ENCODE measurements around the gene PHF12. TPM values are rescaled to one million over a fixed set of nuclear protein-coding genes. Genes with fewer than 3 reads are reported as not detected.
"Not testable (repeated sequence)": the region's sequence is repeated elsewhere in the genome, so short reads cannot be mapped to it uniquely, and the experiment has no call there.

Gene PHF12
- total and polyA plus RNA-seq, 9 donors, result 22.7 to 62.7 (median 48.6) TPM

- intact Hi-C loops (cut with DNase I), result loop anchor here in 1 of 4 donors (10.0 kb wide), 1 partner anchor 172 kb away; the partner anchor contains the start of genes NEK8 and TLCD1
Measured at GRCh38 chr17:28896491-28896883, 54.8 kb downstream of the PHF12 start.

GRCh38 chr17:28895794-28896447 is 55.4 kb downstream of the PHF12 start:
- Histone ChIP-seq H3K27ac (peak overlapping the region in 1 of 2 donors; percentile 88), H3K4me1 (ENCODE audit: insufficient read depth) (peaks cover 7% of the 10 kb centered on the region), H3K9me3 (no peaks in the 10 kb centered on the region), H3K36me3 (no peaks in the 10 kb centered on the region), H3K27me3 (no peaks in the 10 kb centered on the region), H3K4me3 (peak overlapping the region; percentile 79)
- no peak for TF ChIP-seq CTCF (IDR thresholded peaks at IDR 0.05)
- no peak for TF ChIP-seq EP300 (IDR thresholded peaks at IDR 0.05)
- TF ChIP-seq POLR2A (IDR thresholded peaks at IDR 0.05), result no peak
- 43 to 66% (median 47%) methylated on average over 3 of the region's 3 CpGs for WGBS, 3 donors
- DNase-seq, result peak in 1 of 5 donors; percentile 28
- intact Hi-C loops (cut with DNase I), result loop anchor here in 1 of 4 donors (10.0 kb wide), 1 partner anchor 171 kb away; the partner anchor contains the start of genes NEK8 and TLCD1

More at GRCh38 chr17:28896491-28896883, 54.8 kb downstream of the PHF12 start:
- Histone ChIP-seq H3K9me3 (no peaks in the 10 kb centered on the region), H3K4me3 (peak overlapping the region; percentile 79), H3K4me1 (ENCODE audit: insufficient read depth) (peaks cover 7% of the 10 kb centered on the region), H3K27me3 (no peaks in the 10 kb centered on the region), H3K36me3 (no peaks in the 10 kb centered on the region), H3K27ac (peak overlapping the region; percentile 76 to 88)
- no peak for DNase-seq
- no peak for TF ChIP-seq CTCF (IDR thresholded peaks at IDR 0.05)
- no peak for TF ChIP-seq POLR2A (IDR thresholded peaks at IDR 0.05)
- no peak for TF ChIP-seq EP300 (IDR thresholded peaks at IDR 0.05)
- WGBS, 3 donors, result 19 to 26% (median 21%) methylated on average over 5 of the region's 5 CpGs

GRCh38 chr17:28893248-28894183 is 57.8 kb downstream of the PHF12 start:
- H3K4me3 ChIP-seq; DNase-seq; H3K9me3 ChIP-seq; H3K4me1 ChIP-seq (ENCODE audit: insufficient read depth); H3K27me3 ChIP-seq; H3K27ac ChIP-seq; H3K36me3 ChIP-seq: not testable (repeated sequence)
- intact Hi-C loops (cut with DNase I), result loop anchor here in 1 of 4 donors (10.0 kb wide), 1 partner anchor 169 kb away; the partner anchor contains the start of genes NEK8 and TLCD1
- 88 to 92% (median 90%) methylated on average over 16 of the region's 16 CpGs for WGBS, 3 donors

- intact Hi-C loops (cut with DNase I), result loop anchor here in 1 of 4 donors (10.0 kb wide), 1 partner anchor 167 kb away; the partner anchor contains the start of genes NEK8 and TLCD1
- no peaks in the 10 kb centered on the region for H3K27me3 ChIP-seq
- H3K4me1 ChIP-seq (ENCODE audit: insufficient read depth), result peaks cover 7% of the 10 kb centered on the region
- H3K27ac ChIP-seq, result no peak overlapping the region
- TF ChIP-seq CTCF (IDR thresholded peaks at IDR 0.05), result no peak
- no peak for TF ChIP-seq POLR2A (IDR thresholded peaks at IDR 0.05)
- no peak for TF ChIP-seq EP300 (IDR thresholded peaks at IDR 0.05)
- WGBS, 3 donors, result 90 to 94% (median 94%) methylated on average over 4 of the region's 4 CpGs
- no peaks in the 10 kb centered on the region for H3K36me3 ChIP-seq
- H3K9me3 ChIP-seq, result no peaks in the 10 kb centered on the region
- DNase-seq, result no peak
- H3K4me3 ChIP-seq, result no peak overlapping the region
Measured at GRCh38 chr17:28892024-28892423, 59.3 kb downstream of the PHF12 start.
